Neural cell (in vitro differentiated cells): ENCODE data around the gene SLC26A2. TPM values are rescaled to one million over a fixed set of nuclear protein-coding genes. Genes with fewer than 3 reads are reported as not detected.

Source experiments
- H2AFZ ChIP-seq: fragments of 200-600, 300-800 bp; sonication (generic), shearing (Covaris generic); 2 replicates; pipeline ENCODE4 v1.6.0; 2014; ENCODE audit warnings: low read depth, mild to moderate bottlenecking, antibody characterized with exemption, low read length, moderate library complexity
- H3F3A ChIP-seq: fragments of 200-600 bp; shearing (Covaris generic); 2 replicates; pipeline ENCODE4 v1.6.1; 2016; ENCODE audit warnings: mild to moderate bottlenecking, moderate library complexity, mixed read lengths, antibody characterized with exemption, low read length; ENCODE audit not compliant: insufficient read depth, poor library complexity, severe bottlenecking
- H3K27ac ChIP-seq: fragments of 200-600, 300-800 bp; sonication (generic), shearing (Covaris generic); 2 replicates; pipeline ENCODE4 v1.5.1; 2014; ENCODE audit warnings: mild to moderate bottlenecking, low read length, moderate library complexity
- H3K27me3 ChIP-seq: fragments of 300-800, 200-600 bp; sonication (generic), shearing (Covaris generic); 2 replicates; pipeline ENCODE4 v1.6.0; 2014; ENCODE audit warnings: mild to moderate bottlenecking, low read depth, low read length, moderate library complexity; ENCODE audit not compliant: insufficient read depth
- H3K36me3 ChIP-seq: fragments of 300-800, 200-600 bp; sonication (generic), shearing (Covaris generic); 2 replicates; pipeline ENCODE4 v1.5.1; 2014; ENCODE audit warnings: mild to moderate bottlenecking, antibody characterized with exemption, low read length, moderate library complexity; ENCODE audit not compliant: insufficient read depth
- H3K4me2 ChIP-seq: fragments of 300-800, 200-600 bp; sonication (generic), shearing (Covaris generic); 2 replicates; pipeline ENCODE4 v1.6.0; 2014; ENCODE audit warnings: mild to moderate bottlenecking, low read length
- H3K4me3 ChIP-seq: fragments of 300-800, 200-600 bp; sonication (generic), shearing (Covaris generic); 2 replicates; pipeline ENCODE4 v1.5.1; 2014; ENCODE audit warnings: mild to moderate bottlenecking, low read length, moderate library complexity
- H3K79me2 ChIP-seq: fragments of 200-600 bp; shearing (Covaris generic); replicated peaks from 2 replicates; pipeline ENCODE4 v1.6.0; 2014; ENCODE audit warnings: mild to moderate bottlenecking, low read length, moderate library complexity; ENCODE audit not compliant: insufficient read depth
- H3K9ac ChIP-seq: fragments of 300-800, 200-600 bp; sonication (generic), shearing (Covaris generic); 2 replicates; pipeline ENCODE4 v1.6.1; 2016; ENCODE audit warnings: mild to moderate bottlenecking, low read length, mixed read lengths
- H3K9me2 ChIP-seq: fragments of 200-600 bp; shearing (Covaris generic); 2 replicates; pipeline ENCODE4 v1.6.1; 2016; ENCODE audit warnings: mild to moderate bottlenecking, low read length, mixed read lengths; ENCODE audit not compliant: insufficient read depth
- H3K9me3 ChIP-seq: fragments of 200-600, 300-800 bp; sonication (generic), shearing (Covaris generic); 2 replicates; pipeline ENCODE4 v1.6.1; 2016; ENCODE audit warnings: mild to moderate bottlenecking, mixed run types, low read length, moderate library complexity, mixed read lengths
- H4K20me1 ChIP-seq: fragments of 200-600 bp; shearing (Covaris generic); 2 replicates; pipeline ENCODE4 v1.6.1; 2016; ENCODE audit warnings: mild to moderate bottlenecking, mixed run types; ENCODE audit not compliant: insufficient read depth
- CTCF ChIP-seq: fragments of 450-650 bp; IDR thresholded peaks from 2 replicates; pipeline ENCODE4 v1.5.1; 2014; ENCODE audit warnings: antibody characterized with exemption, mild to moderate bottlenecking, moderate library complexity; ENCODE audit not compliant: poor library complexity, severe bottlenecking
- EP300 ChIP-seq: fragments of 450-650 bp; conservative IDR thresholded peaks from 2 replicates; pipeline ENCODE4 v1.6.1; 2014; ENCODE audit warnings: antibody characterized with exemption, mild to moderate bottlenecking, moderate library complexity; ENCODE audit not compliant: poor library complexity, severe bottlenecking
- EZH2 ChIP-seq: fragments of 200-600, 300-800 bp; shearing (Covaris generic), sonication (generic); IDR thresholded peaks from 2 replicates; pipeline ENCODE4 v1.6.1; 2014; ENCODE audit warnings: antibody characterized with exemption, low read length, borderline replicate concordance, mild to moderate bottlenecking; ENCODE audit not compliant: insufficient read depth, poor library complexity, severe bottlenecking
- MXI1 ChIP-seq: fragments of 450-650 bp; conservative IDR thresholded peaks from 2 replicates; pipeline ENCODE4 v1.6.1; 2014; ENCODE audit warnings: antibody characterized with exemption, mild to moderate bottlenecking; ENCODE audit not compliant: poor library complexity, severe bottlenecking
- POLR2AphosphoS5 ChIP-seq: IDR thresholded peaks from 2 replicates; pipeline ENCODE4 v1.6.1; 2012
- RAD21 ChIP-seq: fragments of 450-650 bp; conservative IDR thresholded peaks from 2 replicates; pipeline ENCODE4 v1.6.1; 2014; ENCODE audit warnings: antibody characterized with exemption, mild to moderate bottlenecking, moderate library complexity
- REST ChIP-seq: IDR thresholded peaks from 2 replicates; pipeline ENCODE4 v1.6.1; 2012; ENCODE audit warnings: borderline replicate concordance
- SMC3 ChIP-seq: fragments of 450-650 bp; conservative IDR thresholded peaks from 2 replicates; pipeline ENCODE4 v1.6.1; 2014; ENCODE audit warnings: antibody characterized with exemption, mild to moderate bottlenecking, moderate library complexity; ENCODE audit not compliant: poor library complexity
- TAF1 ChIP-seq: IDR thresholded peaks from 2 replicates; pipeline ENCODE4 v1.6.1; 2012; ENCODE audit warnings: low read depth
- polyA plus RNA-seq: library from polyadenylated mRNA; depleted of rRNA; stranded (reverse); fragments of >200 nt; gene quantifications from 2 replicates; pipeline ENCODE4 v1.2.3, GENCODE V29; 2014

The SLC26A2 gene
- polyA plus RNA-seq, 1 donor from 2014 or later, result 5.4 TPM

GRCh38 chr5:149962601-149963300, 2.2 kb downstream of the SLC26A2 start:
- H3F3A ChIP-seq, result peaks cover 6% of the 10 kb centered on the region
- H3K9ac ChIP-seq, result no peak overlapping the region
- TF ChIP-seq CTCF (no peak), SMC3 (no peak), RAD21 (no peak), REST (no peak), EP300 (no peak), POLR2AphosphoS5 (no peak), EZH2 (no peak), MXI1 (no peak), TAF1 (no peak)
- H3K36me3 ChIP-seq, result no peaks in the 10 kb centered on the region
- H4K20me1 ChIP-seq, result no peaks in the 10 kb centered on the region
- no peak overlapping the region for H3K27ac ChIP-seq
- H3K4me3 ChIP-seq, result no peak overlapping the region
- no peaks in the 10 kb centered on the region for H3K79me2 ChIP-seq
- no peak overlapping the region for H2AFZ ChIP-seq
- H3K4me2 ChIP-seq, result no peak overlapping the region
- no peaks in the 10 kb centered on the region for H3K9me3 ChIP-seq
- no peaks in the 10 kb centered on the region for H3K27me3 ChIP-seq
- H3K9me2 ChIP-seq, result no peaks in the 10 kb centered on the region

GRCh38 chr5:149963729-149964128, 3.2 kb downstream of the SLC26A2 start:
- H3K9ac ChIP-seq, result no peak overlapping the region
- TF ChIP-seq EZH2 (no peak), MXI1 (no peak), REST (no peak), SMC3 (no peak), RAD21 (no peak), POLR2AphosphoS5 (no peak), CTCF (no peak), TAF1 (no peak), EP300 (no peak)
- no peaks in the 10 kb centered on the region for H3K27me3 ChIP-seq
- H3K9me3 ChIP-seq, result no peaks in the 10 kb centered on the region
- no peak overlapping the region for H3K4me2 ChIP-seq
- no peaks in the 10 kb centered on the region for H4K20me1 ChIP-seq
- no peak overlapping the region for H3K27ac ChIP-seq
- H3F3A ChIP-seq, result peaks cover 6% of the 10 kb centered on the region
- no peaks in the 10 kb centered on the region for H3K79me2 ChIP-seq
- H3K9me2 ChIP-seq, result no peaks in the 10 kb centered on the region
- H3K36me3 ChIP-seq, result no peaks in the 10 kb centered on the region
- no peak overlapping the region for H3K4me3 ChIP-seq
- H2AFZ ChIP-seq, result no peak overlapping the region
